Activated CD8-positive, alpha-beta memory T cell treated with anti-CD3 and anti-CD28 coated beads, Interleukin-2, amount 50 U/mL, for 24 hours (primary cell): ENCODE results near the gene C14orf180.
"Not testable (repeated sequence)": the region's sequence is repeated elsewhere in the genome, so short reads cannot be mapped to it uniquely, and the experiment has no call there.

Experiments
- DNase-seq: peaks from one replicate; pipeline ENCODE4 v3.0.0-alpha.2; 2020; ENCODE audit errors: extremely low read depth

Gene C14orf180

DNA sequence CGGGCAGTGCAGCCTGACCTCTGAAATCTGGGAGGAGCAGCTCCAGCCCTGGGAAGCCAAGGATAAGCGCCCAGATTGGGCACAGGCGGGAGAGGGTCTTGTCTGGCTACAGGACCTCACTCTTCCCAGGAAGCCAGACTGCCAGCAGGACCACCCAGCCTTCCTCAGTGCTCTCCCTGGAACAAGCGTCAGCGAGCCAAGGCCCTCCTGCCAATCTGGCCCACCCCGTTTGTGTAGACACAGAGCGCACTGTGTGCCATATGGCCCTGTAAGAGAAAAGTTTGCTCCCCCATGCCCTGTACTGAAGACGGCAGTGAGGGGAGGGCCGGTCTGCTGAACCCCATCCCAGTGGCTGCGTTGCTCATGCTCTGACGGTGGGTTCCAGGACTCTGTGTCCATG, 1.2 kb upstream of the C14orf180 start:
- no peak for DNase-seq

DNA sequence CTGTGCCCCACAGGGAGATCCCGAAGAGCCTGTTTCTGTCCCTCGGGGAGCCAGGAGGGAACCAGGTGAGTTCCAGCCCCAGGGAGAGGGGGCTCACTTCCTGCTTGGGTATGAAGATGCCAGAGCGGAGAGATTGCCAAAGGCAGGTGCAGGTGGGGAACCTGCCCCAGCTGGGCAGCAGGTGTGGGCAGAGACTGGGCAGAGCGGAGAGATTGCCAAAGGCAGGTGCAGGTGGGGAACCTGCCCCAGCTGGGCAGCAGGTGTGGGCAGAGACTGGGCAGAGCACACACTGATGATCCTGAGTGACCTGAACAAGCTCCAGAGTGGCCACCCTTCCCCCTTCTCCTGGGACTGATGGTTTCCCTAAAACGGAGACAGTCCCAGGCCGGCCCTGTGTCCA, 375 bp downstream of the C14orf180 start:
- not testable (repeated sequence) for DNase-seq

DNA sequence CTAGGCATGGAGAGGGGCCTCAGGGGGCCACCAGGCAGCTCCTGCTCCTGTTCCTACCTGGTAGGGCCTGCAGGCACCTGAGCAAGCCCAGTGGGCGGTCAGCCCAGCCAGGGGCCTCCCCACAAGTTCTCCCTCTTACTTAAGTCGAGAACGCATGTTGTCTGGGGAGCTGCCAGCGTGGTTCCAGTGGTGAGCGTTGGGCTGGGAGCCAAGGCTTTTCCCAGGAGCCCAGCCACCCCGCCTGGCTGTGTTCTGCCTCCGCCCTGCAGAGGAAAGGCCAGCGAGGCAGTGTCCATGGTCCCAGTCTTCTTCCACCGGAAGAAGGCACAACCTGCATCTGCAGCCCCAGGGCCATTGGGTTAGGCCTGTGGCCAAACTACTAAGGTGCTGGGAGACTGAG, 1.4 kb downstream of the C14orf180 start:
- no peak for DNase-seq

DNA sequence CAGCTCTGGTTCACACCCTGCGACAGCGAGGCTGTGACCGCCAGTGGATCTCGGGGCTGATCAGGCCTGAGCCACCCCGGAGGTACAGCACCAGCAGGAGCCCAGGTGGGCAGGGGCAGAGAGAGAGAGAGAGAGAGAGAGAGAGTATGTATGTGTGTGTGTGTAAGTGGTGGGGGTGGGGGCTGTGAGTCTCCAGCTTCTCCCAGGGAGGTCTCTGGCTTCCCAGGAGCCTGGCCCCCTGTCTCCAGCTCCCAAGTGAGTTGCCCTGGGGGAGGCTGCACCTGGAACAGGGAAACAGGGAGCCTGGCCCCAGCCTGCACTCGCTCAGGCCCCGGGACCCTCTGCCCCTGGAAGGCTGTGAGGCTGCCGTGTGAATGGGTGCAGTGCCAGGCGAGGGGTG, 2.0 kb downstream of the C14orf180 start:
- DNase-seq, result no peak

DNA sequence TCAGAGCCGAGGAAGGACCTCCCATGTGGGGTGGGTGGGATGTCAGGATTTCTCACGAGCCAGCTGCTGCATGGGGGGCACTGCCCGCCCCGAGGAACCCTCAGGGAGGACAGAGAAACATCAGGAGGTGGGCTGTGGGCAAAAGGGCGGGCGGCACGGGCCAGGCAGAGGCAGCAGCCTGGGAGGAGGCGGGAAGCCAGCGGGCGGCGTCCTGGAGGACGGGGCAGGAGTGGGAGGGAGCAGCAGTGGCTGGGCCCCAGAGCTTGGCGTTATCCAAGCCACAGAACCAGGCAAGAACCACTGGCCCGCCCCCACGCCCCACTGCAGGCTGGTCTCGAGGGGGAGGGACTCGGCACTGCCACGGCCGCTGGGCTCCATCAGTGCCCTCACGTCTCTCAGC, 2.4 kb downstream of the C14orf180 start:
- no peak for DNase-seq

DNA sequence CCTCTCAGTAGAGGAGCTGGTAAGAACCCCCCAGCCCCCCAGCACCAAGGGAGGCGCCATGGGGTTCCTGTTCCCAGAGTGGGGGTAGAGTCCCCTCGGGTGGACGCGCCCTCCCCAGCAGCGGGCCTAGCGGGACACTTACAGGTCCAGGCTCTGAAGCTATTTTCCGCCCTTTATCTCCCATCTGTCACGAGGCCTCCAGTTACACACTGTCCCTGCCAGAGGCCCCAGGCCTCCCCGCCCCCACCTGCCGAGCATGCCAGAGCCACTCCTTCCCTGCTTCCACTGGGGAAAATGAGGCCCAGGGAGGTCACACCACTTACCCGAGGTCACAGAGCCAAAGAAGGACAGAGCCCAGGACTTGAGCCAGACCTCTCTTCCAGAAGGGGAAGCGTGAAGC, 3.1 kb downstream of the C14orf180 start:
- no peak for DNase-seq

DNA sequence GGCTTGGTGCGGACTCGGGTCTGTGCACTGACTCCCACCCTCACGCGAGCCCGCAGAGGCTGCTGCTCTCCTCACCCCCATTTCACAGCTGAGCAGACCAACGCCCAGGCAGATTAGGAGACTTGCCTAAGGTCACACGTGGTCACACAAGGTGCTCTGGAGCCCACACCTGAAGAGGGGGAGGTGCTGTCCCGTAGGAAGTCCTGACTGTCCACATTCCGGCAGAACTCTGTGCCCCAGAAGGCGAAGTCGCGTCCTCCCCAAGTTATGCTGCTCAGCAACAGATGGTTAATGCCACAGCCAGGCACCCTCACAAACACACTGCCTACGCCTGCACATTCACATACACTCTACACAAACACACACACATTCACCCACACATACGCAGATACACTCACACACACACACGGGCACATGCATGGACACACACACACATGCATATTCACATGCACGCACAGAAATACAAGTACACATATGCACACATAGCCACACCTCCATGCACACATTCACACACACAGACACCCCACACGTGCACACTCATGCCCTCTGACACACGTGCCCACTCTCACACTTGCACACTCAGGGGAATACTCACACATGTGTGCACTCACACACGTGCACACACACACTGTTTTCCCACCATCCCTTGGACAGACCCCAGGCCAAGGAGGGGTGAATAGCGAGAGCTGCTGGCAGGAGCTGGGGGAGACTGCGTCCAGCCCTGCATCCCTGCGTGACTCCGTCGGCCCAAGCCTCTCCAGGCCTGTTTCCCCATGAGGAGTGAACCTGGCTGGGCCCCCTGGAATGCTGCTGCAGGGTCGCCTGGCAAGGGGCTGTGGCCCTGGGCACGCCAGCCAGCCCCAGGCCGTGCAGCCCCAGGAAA, 4.1 kb downstream of the C14orf180 start:
- DNase-seq, result no peak

DNA sequence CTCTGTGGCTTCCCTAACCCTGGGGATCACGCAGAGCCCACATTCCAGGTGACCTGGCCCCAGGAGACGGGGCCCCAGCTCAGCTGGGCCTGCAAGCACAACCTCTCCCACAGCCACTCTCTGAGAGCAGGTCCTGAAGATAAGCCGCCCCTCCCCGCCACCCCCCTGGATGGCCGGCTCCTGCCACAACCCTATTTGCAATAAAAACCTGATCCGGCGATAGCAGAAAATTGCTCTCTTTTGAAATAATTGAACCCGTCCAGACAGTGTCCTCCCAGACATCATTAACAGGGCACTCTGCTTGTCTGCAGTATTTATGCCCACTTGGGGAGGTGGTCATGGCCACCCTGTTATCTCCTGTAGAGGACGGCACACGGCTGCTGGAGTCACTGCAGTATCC, 5.0 kb downstream of the C14orf180 start:
- no peak for DNase-seq

DNA sequence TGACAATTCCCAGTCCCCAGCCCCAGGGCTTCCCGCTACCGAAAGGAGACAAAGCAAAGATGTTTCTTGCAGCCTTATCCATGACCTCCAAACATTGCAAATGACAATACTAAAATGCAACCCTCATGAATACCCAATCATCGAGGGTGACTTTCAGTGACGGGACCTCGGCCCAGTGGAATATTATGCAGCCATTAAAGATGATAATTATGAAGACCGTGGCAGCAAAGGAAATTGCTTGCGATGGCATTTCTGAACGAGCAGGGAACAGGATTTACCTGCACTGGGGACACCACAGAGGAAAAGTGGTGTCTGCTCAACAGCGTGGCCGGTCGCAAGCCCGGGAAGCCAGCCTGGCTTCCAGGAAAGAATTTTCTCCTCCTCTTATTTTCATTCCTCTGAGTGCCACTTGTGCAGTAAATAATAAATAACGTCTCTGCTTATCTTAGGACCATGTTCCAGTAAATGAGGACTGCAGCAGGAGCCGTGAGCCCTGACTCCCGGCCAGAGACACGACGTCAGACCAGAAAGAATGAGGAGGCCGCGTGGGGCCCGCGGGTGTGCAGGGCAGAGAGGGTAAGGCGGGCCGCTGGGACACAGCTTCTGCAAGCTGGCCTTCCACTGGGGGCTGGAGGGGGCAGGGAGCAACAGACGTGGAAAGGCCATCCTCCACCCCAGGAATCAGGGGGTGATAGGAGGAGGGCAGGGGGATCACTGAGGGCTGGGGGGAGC, 6.6 kb downstream of the C14orf180 start:
- DNase-seq, result no peak

DNA sequence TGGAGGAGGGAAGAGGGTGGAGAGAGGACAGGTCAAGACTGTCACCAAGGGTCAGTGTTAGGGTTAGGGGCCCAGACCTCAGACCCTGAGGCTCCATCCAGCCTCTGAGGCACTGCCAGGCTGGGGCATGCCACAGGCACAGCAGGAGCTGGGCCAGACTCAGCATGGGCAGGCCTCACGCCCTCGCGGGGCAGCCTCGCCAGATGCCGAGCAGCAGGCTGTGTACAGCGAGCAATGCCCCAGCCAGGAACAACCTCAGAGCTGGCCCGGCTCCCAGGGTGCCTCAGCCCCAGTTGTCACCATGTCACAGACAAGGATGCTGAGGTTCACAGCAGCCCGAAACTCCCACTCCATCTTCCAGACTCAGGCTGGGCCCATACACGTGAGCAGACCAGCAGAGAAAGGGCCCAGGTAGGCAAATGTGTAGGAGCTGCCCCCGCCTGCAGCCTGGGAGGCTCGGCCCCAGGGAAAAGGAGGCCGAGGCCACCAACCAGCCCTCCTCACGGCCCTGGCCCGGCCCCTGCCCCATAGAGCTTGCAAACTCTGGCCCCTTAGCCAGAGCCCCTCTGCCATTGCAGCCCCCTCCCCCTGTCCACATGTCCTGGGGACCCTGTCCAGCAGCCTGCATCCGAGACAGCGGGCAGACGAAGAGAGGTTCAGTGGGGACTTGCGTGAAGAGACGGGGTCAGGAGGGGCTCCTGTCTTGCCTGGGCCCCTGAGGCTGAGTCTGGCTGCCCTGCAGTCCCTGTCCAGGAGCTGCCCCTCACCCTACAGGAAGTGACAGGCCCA, 7.5 kb downstream of the C14orf180 start:
- no peak for DNase-seq

DNA sequence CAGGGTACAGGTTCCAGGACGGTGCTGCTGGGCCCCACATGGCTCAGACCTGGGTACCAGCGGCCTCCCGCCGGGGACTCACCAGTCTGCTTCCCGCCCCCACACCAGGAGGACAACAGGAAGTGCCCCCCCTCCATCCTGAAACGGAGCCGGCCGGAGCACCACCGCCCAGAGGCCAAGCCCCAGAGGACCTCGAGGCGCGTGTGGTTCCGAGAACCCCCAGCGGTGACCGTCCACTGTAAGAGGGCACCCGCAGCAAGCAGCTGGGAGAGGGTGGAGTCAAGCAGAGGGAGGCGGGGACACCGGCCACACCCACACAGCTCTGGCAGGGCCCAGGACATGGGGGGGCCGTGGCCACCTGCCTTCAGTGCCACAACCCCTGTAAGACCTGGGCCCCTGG, 8.1 kb downstream of the C14orf180 start:
- no peak for DNase-seq

DNA sequence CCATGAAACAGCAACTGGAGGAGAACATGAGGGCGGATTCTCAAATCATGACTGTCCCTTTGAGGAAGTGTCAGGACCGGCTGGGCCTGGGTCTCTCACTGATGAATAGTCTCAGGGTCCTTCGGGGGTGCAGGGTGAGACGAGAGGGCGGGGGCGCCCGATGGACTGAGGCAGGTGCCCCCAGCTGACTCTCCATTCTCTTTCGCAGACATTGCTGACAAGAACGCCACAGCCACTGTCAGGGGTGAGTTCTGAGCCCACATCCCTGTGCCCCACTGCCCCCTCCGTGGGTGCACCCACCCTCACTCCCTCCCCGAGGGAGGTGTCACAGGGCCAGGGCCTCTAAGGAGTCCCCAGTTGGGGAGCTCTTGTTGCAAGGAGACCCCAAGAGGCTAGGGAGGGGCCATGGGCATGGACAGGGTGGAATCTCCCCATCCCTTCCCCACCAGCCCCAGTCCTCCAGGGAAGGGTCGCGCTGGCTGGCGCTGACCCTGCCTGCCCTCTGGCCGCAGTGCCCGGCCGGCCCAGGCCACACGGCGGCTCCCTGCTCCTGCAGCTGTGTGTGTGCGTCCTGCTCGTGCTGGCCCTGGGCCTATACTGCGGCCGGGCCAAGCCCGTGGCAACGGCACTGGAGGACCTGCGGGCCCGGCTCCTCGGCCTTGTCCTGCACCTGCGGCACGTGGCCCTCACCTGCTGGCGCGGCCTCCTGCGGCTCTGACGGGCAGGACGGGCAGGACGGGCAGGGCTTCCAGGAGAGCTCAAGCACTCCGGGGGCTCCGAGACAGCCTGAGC, 8.7 kb downstream of the C14orf180 start:
- no peak for DNase-seq

DNA sequence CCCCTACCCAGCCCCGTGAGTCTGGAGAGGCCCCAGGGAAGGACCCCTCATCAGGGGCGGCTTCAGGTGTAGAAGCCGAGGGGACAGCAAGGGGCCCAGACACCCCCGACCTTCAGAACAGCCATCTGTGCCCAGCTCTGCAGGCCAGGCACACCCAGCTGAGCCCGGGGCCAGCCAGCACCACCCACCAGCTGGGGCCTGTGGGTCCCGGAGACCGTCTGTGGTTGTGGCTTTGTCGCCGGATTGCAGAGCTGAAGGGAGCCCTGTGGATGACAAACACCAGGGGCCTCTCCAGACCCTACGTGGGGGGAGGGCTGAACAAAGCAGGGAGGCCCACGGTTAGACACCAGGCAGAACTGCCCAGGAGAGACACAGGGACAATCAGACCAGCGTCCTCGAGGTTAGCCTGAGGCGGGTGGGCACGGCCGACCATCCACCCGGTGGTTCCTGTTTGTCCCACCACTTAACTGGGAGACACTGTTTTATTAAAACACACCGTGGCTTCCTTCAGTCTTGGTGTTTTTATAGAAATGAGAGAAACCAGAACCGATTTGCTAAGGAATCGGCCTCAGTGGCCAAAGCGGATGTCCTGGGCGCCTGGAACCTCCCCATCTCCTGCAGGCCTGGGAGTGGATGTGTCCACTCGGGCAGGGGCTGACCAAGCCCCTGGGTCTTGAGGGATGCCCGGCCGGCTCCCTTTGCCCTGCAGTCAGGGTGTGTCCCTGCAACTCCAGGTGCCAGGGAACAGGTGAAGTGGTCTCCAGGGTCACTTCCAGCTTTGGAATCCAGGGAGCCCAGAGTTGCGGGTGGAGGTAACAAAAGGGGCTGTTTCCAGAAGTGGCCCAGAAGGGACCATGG, 10.0 kb downstream of the C14orf180 start:
- DNase-seq, result no peak

DNA sequence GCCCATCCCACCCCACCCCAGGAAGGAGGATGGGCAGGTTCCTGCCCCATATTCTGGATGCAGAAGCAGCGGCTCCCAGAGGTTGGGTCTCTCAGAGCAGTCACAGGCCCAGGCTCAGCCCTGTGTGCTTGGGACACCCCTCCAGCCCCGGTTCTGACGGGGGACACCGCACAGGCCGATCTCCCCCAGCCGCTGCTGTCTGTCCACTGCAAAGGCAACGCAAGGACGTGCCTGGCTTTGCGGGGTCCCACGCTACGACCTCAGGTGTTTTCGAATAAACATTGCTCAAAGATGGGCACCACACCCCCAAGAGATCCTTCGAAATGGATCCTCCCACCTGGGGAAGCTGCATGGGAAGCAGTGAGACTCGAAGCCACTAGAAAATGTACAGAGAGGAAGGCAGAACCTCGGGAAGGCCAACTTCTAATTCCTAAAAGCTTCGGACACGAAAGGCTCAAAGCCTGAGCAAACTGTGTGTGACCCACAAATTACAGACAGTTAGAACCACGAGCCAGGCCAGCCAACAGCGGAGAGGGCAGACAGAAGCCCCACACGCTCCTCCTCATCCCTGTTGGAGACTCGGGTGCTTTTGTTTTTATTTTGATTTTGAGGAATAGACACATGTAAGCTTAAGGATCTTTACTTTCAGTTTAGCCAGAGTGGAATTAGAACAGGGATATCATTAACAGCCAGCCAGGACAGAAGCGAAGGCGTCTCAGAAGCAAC, 10.8 kb downstream of the C14orf180 start:
- DNase-seq, result no peak

DNA sequence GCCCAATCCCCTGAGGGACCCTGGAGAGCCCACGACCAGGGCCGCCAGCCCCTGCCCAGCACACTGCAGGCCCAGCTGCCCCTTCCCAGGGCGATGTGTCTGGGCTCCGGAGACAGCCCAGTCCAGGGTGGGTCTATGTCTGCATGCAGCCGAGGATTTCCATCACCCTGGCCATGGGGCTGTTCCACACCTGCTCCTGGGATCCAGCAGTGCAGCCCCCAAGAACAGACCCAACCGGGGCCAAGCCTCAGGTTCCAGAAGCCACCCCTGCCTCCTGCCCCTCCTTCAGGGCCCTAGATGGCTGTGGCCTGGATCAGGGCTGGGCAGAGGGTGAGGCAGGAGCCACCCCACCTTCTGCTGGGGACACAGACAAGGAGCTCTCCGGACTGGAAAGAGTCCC, 11.5 kb downstream of the C14orf180 start:
- no peak for DNase-seq

DNA sequence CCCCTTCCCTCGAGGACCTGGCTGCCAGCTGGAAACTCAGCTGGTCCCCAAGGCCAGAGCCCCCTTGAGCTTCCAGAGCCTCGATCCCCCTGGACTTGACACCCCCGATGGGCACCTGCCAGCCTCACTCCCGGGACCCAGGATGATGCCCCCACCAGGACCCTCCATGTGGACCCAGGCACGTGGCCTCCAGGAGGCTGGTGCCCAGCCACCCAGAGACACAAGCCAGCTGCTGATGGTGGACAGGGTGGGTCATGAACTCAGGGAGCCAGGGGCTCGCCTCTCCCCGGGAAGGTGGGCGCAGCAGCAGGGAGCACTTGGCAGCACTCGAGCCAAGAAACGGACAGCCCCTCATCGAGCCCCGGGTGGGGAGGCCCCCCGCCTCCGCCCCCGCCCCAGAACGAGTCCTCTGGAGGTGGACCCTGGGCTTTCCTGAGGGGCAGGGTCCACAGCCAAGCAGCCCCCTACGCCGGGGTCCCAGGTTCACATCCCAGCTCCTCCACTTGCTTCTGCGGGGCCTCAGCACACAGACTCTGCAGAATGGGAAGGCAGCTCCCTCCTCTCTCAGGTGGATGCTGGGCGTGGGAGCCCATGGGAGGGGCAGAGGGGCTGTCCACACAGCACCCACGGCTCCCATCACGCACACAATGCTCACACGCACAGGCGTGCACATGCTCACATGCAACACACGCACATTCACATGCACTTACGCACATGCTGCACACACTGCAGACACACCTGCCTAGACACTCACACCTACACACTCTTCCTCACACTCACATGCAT, 12.1 kb downstream of the C14orf180 start:
- no peak for DNase-seq

DNA sequence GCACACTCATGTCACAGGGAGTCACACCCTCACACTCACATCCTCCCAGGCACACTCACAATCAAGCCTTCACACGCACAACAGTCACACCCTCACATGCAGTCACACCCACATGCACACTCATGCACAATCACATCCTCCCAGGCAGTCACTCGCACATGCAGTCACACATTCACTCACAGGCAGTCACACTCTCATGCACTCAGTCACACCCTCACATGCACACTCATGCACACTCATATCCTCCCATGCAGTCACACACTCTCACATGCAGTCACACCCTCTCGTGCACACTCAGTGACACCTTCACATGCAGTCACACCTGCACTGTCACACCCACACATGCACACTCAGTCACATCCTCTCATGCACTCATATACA, 12.7 kb downstream of the C14orf180 start:
- no peak for DNase-seq

DNA sequence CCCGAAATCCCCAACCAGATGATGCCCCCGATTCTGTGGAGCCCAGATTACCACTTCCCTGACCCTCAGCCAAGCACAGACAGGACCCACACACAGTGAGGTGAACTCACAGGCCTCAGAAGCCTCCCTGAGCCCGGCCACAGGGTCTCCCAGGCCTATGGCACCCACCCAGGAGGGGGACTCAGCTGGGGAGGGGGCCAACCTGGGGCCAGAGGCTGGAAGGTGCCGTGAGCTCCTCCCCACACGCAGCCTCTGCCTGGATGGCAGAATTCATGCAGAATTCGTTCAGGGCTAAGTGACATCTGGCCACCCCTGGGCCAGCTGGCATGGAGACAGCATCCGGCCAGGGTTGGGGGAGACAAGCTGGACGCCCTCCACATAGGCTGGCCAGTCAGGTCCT, 13.2 kb downstream of the C14orf180 start:
- no peak for DNase-seq

DNA sequence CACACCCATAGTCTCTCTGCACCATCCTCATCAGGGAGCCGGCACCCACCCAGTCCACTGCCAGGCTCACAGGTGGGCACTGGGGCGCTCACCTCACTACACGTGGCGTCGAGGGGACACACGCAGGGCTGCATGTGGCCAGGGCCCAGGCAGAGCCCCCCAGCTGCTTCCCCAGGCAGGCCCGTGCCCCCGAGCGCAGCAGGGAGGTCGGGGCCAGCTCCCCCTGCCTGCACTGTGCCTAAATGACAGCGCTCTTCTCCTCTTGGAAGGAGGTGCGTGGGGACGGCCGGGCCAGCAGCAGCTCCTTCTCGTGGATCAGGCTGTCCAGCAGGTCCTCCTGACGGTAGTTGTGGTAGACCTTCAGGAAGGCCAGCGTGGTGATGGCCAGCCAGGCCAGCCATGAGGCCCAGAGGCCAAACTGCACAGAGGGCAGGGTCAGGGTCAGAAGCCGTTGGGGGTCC, 13.7 kb downstream of the C14orf180 start:
- DNase-seq, result no peak
